Thyroid gland (tissue), 4 donors: Measurements from ENCODE around the gene ARPP21.

ENCODE experiments used
- POLR2A ChIP-seq, 2 donors: fragments of 450-650 bp; IDR thresholded peaks; one replicate each; pipeline ENCODE4 v1.6.1; 2017; ENCODE audit warnings: antibody characterized with exemption in 2 of 2, mild to moderate bottlenecking in 2 of 2, moderate library complexity in 1 of 2
- TF ChIP-seq, protein P1 (sequence below), 6 experiments: fragments of 200-600 bp in 3 of 6; fragments of 450-650 bp in 3 of 6; sonication (generic) in 3 of 6; IDR thresholded peaks; one replicate each; pipeline ENCODE4 v1.5.1; 2016 to 2019; ENCODE audit warnings: antibody characterized with exemption in 6 of 6, mild to moderate bottlenecking in 2 of 6, inconsistent platforms in 1 of 6, moderate library complexity in 1 of 6

DNA sequence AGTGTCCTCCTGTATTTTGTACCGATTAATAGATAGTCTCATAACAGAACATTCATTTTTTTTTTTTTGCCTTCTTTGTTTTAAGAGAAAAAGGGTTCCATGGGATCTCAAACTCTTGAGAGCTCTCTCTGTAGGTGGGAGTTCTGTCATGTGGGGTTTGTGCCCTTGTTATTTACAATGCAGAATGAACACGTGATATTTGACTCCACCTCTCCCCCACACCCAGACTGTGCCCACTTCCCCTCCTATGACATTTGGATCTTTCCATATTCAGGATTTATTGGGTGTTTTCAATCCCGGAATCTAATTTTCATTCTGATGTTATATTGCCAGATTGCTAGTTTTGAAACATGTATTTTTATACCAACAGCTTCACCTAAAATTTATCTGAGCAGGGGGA lies 49.5 kb downstream of the ARPP21 start:
- TF ChIP-seq, protein P1, sequence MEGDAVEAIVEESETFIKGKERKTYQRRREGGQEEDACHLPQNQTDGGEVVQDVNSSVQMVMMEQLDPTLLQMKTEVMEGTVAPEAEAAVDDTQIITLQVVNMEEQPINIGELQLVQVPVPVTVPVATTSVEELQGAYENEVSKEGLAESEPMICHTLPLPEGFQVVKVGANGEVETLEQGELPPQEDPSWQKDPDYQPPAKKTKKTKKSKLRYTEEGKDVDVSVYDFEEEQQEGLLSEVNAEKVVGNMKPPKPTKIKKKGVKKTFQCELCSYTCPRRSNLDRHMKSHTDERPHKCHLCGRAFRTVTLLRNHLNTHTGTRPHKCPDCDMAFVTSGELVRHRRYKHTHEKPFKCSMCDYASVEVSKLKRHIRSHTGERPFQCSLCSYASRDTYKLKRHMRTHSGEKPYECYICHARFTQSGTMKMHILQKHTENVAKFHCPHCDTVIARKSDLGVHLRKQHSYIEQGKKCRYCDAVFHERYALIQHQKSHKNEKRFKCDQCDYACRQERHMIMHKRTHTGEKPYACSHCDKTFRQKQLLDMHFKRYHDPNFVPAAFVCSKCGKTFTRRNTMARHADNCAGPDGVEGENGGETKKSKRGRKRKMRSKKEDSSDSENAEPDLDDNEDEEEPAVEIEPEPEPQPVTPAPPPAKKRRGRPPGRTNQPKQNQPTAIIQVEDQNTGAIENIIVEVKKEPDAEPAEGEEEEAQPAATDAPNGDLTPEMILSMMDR (IDR thresholded peaks at IDR 0.05) = no peak
- no peak for TF ChIP-seq POLR2A (IDR thresholded peaks at IDR 0.05)
